GM18858 (cell line): ENCODE results near the gene KCNH4.
"Not testable (repeated sequence)": the region's sequence is repeated elsewhere in the genome, so short reads cannot be mapped to it uniquely, and the experiment has no call there.

Experiments used
- ATAC-seq: cut with Tn5 transposase; IDR thresholded peaks from one replicate; pipeline ENCODE4 v1.9.1; 2021; ENCODE audit not compliant: unreplicated experiment

The KCNH4 gene

DNA sequence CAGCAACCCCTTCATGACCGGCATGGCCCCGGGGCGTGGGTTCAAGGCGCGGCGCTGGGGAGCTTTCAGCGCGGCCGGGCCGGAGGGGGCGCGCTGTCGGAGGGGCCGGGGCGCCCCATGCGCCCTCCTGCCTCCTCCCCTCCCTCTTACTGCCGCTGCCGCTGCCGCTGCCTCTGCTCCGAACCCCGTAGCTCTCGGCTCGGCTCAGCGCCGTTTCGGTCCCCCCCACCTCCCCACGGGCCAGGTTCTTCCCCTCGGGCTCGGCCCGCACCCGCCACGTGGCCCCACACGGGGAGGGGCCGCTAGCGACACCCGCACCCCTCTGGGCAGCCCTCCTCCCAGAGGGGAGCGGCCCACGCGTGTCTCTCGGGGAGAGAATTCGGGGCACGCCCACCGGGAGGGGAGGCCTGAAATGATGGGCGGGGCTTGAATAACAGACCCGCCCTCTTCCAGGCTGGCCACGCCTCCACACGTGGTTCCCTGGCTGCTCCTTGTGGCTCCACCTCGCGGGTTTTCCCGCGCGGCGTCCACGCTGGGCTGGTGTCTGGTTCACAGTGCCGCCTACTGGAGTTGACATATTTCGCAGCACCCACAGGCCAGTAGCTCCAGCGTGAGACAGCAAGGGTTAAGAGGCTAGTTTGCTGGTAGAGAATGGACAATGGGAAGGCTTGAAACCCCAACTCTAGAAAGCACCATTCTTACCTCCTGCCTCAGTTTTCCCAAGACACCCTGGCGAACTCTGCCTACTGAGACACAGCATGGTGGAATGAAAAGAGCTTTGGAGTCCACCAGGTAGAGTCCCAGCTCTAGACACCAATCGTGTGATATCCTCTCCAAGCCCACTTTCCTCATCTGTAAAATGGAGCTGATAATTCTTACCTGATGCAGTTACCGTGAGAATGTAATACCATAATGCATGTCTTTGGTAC, at the start of gene KCNH4:
TSS of gene KCNH4 (minus strand) at position 221 of the 929 bp plus-strand sequence. CDS start at position 24, 197 bp downstream.
- ATAC-seq: no peak

GRCh38 chr17:42230225-42230624, 49.3 kb upstream of the KCNH4 start:
- ATAC-seq: no peak

DNA sequence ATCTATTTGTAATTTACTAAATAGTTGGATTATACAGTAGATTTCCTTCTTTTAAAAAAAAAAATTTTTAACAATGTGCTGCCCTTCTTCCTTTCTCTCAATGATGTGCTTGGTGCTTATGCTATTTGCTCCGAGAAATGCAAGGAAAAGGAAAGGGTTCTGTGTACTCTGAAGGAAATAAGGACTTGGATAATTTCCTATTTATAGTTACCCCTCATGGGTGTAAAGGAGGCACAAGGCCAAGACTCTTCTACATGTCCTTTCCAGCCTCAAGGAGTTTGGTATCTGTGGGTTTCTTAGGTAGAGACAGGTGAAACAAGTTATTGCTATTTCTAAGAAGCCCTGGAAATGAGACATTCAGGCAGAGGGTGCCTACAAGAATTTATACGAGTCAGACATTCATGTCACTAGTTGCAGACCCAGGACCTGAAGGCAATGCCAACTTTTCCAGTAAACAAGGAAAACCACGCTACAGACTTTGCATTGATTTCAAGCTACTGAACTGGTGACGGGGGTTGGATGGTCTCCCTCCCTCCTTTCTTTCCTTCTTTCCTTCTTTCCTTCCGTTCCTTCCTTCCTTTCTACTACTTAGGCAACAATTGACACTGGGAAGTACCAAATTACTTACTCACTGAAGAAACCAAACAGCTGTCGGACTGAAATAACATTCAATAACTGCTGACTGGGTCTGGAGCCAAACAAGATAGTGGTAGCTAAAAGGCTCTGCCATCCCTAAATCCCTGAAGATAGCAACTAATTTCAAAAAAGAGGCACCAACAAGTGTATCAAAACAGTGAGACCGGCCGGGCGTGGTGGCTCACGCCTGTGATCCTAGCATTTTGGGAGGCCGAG, 47.1 kb upstream of the KCNH4 start:
- no peak for ATAC-seq

DNA sequence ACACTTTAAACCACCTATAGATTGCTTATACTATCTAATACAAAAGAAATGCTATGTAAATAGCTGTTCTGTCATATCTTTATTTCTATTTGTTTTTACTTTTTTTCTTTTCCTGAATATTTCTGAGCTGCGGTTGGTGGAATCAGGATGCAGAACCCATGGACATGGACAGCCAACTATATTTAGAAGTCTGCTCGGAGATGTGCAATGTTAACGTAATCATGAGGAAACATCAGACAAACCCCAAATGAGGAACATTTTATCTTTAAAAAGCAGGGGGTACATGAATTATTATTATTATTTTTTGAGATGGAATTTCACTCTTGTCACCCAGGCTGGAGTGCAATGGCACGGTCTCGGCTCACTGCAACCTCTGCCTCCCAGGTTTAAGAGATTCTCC, 44.7 kb upstream of the KCNH4 start:
- no peak for ATAC-seq

DNA sequence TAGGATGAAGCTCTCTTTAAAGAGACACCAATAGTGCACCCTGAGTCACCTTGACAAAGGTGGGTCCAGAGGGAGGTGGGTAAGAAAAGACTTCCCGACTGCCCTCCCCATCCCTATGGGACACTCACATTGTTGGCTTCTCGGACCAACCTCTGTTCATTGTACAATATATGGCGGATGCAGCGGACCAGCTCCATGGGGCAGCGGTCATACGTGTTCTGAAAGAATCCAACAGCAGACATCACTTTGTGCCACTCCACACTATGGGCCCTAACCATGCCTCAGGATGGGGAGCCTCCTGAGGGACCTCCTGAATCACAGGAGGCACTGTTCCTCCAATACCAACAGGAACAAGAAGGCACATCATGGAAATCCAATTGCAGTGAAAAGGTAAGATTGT, 43.7 kb upstream of the KCNH4 start:
- ATAC-seq: no peak

DNA sequence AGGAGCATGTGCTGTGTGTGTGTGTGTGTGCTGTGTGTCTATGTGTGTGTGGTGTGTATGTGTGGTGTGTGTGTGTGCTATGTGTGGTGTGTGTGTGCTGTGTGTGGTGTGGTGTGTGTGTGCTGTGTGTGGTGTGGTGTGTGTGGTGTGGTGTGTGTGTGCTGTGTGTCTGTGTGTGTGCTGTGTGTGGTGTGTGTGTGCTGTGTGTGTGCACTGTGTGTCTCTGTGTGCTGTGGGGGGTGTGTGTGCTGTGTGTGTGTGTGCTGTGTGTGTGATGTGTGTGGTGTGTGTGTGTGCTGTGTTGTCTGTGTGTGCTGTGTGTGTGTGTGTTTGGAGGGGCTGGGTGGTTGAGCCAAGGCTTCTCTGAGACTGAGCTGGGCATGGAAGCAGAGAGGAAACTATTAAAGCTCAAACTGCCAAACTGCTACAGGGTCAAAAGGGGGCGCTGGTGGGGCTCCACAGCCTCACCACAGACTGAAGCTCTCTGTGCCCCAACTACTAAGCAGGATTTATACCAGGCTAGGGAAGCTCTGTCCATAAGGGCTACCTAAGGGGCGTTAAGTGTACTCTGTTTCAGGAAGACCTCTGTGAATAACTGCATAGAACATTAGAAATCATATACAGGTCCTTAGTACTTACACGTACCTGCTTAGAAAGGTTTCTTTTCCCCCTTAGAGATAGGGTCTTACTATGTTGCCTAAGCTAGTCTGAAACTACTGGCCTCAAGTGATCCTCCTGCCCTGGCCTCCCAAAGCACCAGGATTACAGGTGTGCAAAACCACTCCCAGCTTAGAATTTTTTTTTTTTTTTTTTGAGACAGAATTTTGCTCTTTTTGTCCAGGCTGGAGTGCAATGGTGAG, 41.2 kb upstream of the KCNH4 start:
- no peak for ATAC-seq

- ATAC-seq: not testable (repeated sequence)
Measured at GRCh38 chr17:42219280-42219679, 38.3 kb upstream of the KCNH4 start.

DNA sequence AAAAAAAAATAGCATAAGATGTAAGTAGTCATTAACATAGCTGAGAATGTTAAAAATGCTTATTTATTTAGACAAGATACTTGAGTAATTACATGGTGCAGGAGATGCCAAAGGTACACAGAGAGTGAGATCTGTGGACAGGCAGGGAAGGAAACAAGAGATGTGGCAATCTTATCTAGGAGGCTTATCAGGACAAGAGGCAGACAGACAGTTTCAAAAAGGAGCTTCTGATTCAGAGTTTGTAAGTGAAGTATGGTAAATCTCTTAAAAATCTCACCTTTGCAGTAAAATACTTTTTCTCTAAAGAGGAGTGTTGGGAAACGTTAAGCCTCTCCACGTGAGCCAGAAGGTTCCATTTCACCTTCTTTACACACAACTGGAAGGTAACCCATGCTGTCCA, 33.2 kb upstream of the KCNH4 start:
- ATAC-seq: no peak

- ATAC-seq: no peak
Measured at GRCh38 chr17:42212382-42212781, 31.4 kb upstream of the KCNH4 start.

DNA sequence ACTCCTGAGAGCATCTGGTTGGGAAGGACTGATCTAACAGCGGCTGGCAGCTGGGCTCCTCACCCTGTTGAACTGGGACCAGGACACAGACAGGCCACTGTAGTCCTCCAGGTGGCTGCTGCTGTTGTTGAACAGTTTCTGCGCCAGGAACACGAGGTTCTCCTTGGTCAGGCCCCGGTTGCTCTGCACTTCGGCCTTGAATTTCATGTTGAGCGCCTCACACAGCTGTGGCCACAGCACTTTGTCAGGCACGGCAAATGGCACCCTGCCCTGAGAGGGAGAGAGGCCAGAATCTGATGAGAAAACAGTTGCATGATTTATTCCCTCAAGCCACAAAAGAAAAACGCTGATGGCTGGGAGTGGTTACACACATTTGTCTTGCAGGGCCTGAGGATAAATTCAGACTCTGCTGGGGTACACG, 31.0 kb upstream of the KCNH4 start:
- ATAC-seq: not testable (repeated sequence)

DNA sequence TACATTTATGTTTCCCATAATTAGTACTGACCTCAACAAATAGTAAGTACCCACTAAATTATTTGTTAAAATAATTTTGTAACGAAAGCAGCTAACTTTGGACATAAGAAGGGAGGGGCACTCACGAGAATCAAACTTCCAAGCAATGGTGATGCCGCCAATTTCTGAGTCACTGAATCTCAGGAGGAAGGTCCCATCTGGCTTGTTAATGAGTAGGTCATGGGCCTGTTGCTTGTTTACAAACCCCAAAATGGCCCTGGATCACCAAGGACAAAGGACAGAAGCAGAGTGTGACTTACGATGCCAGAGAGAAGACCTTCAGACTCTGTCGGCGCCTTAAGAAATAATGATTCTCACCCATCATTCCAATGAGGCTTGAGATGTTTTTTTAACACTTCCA, 29.1 kb upstream of the KCNH4 start:
- no peak for ATAC-seq

DNA sequence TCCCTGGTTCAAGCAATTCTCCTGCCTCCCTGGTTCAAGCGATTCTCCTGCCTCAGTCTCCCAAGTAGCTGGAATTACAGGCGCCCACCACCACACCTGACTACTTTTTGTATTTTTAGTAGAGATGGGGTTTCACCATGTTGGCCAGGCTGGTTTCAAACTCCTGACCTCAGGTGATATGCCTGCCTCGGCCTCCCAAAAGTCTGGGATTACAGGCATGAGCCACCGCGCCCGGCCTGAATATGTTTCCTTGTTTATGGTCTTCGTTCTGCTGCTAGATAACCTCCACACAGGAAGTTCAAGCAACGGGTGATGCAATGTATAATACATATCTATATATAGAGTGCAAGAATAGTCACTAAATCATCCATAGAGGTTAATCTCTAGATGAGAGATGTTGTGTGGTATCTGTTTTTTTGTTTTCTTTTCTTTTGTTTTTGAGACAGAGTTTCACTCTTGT, 25.2 kb upstream of the KCNH4 start:
- ATAC-seq: not testable (repeated sequence)

DNA sequence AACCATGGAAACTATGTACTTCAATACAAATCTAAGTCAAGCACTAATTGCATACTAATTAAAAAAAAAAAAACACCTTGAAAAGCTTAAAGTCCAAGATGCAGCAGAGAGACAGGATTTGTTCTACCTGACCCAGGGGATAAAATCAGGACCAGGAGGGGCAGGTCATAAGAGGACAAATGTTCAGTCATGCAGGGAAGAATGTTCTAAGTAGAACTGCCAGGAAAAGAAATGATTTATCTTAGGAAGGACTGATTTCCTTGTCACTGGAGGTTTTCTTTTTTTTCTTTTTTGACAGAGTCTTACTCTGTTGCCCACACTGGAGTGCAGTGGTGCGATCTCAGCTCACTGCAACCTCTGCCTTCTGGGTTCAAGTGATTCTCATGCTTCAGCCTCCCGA, 22.4 kb upstream of the KCNH4 start:
- no peak for ATAC-seq

DNA sequence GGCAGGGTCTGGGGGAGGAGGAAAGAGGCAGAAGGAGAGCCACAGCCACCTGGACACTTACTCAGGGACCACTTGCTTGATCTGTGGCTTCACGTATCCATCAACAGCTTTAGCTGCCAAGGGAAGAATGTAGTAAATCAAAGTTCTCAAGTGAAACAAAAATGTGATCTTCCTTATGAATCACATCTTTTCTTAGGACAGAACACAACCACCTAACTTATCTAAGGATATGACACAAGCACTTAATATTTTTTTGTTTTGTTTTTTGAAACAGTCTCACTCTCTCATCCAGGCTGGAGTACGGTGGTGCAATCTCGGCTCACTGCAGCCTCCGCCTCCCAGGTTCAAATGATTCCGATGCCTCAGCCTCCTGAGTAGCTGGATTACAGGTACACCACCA, 21.8 kb upstream of the KCNH4 start:
- no peak for ATAC-seq

GRCh38 chr17:42202159-42202558, 21.2 kb upstream of the KCNH4 start:
- no peak for ATAC-seq

- ATAC-seq: no peak
Measured at GRCh38 chr17:42201458-42201772, 20.5 kb upstream of the KCNH4 start.

GRCh38 chr17:42200706-42201457, 19.9 kb upstream of the KCNH4 start:
- no peak for ATAC-seq

- ATAC-seq: no peak
Measured at GRCh38 chr17:42199416-42200011, 18.6 kb upstream of the KCNH4 start.

DNA sequence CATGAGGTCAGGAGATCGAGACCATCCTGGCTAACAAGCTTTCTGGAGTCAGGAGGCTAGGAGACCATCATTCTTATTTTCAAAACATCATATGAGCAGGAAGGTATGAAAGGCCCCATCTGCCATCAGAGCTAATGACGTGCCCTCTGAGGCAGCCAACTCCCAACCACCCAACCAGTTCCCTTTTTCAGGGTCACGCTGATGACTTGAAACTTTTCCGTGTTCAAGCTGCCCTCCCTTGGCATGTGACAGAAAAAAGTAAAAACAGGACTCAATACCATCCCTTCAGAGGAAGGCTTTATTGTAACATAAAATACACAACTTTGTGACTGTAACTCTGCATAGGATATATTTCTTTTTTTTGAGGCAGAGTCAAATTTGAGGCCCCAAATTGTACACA, 18.0 kb upstream of the KCNH4 start:
- ATAC-seq: no peak
